GM04504 (cell line): ENCODE data around the gene ENOX2.
"Not testable (repeated sequence)": the region's sequence is repeated elsewhere in the genome, so short reads cannot be mapped to it uniquely, and the experiment has no call there.

ENCODE experiments used
- DNase-seq: peaks from one replicate; pipeline ENCODE4 v3.0.0-alpha.2; 2012; ENCODE audit warnings: low read depth

The ENOX2 gene

DNA sequence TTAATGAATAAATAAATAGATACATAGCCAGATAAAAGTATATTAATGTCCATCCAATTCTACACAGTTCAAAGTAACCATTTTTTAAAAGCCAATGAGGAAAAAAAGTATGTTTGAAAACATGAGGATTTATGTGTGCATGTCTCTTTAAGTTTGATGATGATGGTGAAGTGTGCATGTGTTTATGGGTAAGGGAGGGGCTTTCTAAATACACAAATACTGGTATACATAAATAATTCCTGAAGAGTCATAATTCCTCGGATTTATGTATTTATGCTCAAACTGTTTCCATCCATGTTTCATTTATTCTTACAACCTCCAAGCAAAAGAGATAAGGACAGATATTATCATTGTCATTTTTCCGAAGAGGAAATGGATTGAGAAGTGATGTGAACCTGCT lies 75.4 kb downstream of the ENOX2 start:
- no peak for DNase-seq

DNA sequence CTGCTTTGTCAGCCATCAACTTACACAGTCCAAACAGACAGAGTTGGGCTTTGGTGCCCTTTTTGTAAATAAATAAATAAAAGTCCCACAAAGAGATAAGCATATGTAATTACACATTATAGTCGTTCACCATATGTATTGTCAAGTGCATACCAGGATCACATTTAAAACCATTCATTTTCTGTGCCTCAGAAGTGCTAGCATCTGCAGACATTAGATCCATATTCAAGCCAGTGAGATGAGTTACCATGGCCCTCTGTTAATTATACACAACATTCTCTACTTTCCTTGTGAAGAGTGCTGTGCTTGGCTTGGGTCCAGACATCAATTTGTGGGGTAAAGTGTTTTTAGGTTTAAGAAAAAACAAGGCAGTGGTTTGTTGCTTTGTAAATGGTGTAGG lies 76.8 kb downstream of the ENOX2 start:
- no peak for DNase-seq

DNA sequence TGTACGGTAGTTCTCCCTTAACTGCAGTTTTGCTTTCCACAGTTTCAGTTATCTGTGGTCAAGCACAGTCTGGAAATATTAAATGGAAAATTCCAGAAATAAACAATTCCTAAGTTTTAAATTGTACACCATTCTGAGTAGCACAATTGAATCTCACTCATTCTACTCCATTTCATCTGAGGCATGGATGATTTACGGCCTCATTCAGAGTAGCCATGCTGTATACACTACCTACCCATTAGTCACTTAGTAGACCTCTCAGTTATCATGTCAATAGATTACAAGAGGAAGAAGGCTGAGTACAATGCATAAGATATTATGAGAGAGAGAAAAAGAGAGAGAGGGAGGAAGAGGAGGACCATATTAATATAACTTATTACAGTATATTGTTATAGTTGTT lies 77.5 kb downstream of the ENOX2 start:
- DNase-seq = no peak

DNA sequence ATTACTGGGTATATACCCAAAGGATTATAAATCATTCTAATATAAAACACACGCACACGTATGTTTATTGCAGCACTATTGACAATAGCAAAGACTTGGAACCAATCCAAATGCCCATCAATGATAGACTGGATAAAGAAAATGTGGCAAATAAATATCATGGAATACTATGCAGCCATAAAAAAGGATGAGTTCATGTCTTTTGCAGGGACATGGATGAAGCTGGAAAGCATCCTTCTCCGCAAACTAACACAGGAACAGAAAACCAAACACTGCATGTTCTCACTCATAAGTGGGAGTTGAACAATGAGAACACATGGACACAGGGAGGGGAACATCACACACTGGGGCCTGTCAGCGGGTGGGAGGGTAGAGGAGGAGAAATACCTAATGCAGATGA lies 83.6 kb downstream of the ENOX2 start:
- not testable (repeated sequence) for DNase-seq

DNA sequence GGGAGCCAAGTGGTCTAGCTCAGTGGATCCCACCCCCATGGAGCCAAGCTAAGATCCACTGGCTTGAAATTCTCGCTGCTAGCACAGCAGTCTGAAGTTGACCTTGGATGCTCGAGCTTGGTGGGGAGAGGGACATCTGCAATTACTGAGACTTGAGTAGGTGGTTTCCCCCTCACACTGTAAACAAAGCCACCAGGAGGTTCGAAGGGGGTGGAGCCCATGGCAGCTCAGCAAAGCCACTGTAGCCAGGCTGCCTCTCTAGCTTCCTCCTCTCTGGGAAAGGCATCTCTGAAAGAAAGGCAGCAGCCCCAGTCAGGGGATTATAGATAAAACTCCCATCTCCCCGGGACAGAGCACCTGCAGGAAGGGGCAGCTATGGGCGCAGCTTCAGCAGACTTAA lies 89.1 kb downstream of the ENOX2 start:
- DNase-seq = not testable (repeated sequence)

DNA sequence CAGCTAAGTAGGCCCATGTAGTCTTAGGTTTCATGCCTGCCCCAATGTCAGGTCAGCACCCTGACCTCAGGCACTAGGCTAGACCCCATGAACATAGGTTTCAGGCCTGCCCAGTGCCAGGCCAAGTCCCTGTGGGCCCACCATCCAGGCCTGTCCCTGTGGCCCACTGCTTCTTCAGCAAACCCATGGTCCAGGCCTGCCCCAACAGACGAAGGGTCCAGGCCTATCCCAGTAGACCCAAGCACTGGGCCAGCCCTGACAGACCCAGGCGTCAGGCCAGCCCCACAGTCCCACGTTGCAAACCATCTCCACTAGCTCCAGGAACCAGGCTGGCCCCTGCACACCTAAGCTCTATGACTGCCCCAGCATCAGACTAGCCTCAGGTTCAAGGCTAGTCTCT lies 92.4 kb downstream of the ENOX2 start:
- no peak for DNase-seq

DNA sequence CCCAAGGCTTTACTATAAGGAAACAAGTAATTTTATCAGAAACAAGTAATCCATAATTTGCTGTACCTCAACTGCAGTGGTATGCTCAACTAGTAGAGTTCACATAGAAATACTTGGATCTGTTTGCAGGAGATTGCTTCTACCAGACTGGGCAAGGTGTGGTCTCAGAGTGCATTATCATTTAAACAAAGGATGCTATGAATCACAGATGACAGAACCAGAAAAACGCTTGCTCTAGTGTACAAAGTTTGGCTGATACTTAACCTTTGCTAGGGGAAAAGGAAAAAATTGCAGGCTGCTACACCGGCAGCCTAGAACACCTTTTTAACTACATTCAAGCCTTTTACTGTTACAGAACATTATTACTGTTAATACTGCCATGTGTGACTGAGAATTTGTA lies 97.1 kb downstream of the ENOX2 start:
- no peak for DNase-seq

DNA sequence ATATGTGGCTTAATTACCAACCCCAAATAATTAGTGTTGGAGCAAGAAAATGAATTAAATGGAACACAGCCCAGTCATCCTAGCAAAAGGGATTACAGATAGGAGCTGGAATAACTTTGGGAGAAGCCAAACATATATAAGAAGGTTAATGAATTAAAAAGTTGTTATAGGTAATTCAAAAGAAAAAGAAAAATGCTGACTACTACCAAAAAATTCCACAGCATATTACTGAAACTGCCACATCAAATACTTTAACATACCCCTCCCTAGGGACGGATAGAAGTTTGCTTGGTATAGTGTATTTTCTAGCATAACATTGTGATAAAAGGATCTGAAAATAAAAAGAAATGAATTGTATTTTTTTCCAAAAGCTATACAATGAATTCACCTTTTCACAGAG lies 99.5 kb downstream of the ENOX2 start:
- no peak for DNase-seq

DNA sequence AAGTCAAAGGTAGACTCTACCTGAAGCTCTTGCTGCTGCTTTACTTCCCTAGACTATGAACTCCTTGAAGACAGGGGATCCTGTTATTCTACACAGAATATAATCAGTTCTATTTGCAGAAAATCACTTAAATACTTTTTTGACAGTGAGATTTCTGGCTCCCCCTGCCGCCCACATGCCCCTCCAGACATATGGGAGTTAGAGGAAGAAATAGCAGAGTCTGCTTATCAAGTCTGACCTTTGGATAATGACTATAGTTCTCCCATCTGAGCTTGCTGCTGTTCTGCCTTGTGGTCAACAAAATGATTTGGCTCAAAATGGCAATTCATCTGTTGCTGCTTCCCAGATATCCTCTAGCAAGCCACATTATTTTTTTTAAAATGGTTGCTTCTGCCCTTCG lies 101.1 kb downstream of the ENOX2 start:
- no peak for DNase-seq

DNA sequence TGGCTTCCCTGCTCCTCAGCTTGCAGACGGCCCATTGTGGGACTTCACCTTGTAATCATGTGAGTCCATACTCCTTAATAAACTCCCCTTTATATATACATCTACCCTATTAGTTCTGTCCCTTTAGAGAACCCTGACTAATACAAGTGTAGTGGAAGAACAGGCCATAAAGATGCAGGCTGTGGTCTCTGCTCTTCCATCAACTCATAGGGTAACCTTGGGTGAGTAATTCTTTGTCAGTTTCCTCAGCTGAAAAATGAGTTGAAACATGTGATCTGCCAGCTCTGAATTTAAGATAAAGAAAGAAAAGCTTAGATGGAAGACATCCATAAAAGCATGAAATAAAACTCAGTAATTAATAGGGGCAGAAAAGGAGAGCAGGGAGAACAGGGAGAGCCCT lies 103.6 kb downstream of the ENOX2 start:
- no peak for DNase-seq

DNA sequence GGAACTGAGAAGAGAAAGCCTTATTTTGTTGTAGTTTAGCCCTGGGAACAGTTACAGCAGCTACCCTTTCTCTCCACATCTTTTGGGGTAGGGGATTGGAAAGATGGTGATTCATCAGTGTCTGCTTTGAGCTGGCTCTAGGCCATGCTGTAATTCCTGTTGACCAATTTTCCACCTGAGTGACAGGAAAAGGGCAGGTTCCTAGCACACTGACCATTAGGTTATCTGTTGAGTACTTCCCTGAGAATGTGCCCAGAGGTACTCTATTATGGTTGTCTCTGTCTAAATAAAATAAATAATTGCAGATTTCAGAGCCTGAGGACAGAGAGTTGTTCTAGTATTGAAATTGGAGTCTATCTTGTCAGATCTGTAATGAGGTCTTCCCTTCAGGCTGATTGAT lies 109.0 kb downstream of the ENOX2 start:
- DNase-seq = no peak

DNA sequence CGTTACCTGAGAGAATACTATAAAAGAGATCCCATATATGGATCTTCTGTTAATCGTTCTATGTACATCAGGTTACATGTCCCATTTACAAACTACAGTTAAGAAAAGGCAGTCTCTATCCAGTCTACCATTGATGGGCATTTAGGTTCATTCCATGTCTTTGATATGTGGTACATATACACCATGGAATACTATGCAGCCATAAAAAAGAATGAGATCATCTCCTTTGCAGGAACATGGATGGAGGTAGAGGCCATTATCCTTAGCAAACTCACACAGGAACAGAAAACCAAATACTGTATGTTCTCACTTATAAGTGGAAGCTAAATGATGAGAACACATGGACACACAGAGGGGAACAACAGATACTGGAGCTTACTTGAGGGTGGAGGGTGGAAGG lies 111.1 kb downstream of the ENOX2 start:
- DNase-seq = not testable (repeated sequence)

DNA sequence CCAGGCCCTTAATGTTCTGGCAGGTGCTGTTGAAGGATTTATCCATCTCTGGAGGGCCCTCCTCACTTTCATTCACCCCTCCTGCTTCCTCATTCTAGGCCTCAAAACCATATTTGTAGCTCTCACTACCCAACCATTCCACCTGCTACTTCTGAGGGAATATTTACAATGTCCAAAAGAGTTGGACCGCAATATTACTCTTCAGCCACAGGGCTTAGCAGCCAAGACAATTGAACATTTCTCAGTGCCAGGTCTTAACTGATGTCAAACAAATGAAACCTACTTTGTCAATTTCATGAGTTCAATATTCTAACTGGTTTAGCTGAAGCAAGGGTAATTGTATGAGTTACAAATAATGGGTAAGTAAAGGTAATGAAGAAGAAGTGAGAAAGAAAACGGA lies 113.2 kb downstream of the ENOX2 start:
- DNase-seq = no peak

DNA sequence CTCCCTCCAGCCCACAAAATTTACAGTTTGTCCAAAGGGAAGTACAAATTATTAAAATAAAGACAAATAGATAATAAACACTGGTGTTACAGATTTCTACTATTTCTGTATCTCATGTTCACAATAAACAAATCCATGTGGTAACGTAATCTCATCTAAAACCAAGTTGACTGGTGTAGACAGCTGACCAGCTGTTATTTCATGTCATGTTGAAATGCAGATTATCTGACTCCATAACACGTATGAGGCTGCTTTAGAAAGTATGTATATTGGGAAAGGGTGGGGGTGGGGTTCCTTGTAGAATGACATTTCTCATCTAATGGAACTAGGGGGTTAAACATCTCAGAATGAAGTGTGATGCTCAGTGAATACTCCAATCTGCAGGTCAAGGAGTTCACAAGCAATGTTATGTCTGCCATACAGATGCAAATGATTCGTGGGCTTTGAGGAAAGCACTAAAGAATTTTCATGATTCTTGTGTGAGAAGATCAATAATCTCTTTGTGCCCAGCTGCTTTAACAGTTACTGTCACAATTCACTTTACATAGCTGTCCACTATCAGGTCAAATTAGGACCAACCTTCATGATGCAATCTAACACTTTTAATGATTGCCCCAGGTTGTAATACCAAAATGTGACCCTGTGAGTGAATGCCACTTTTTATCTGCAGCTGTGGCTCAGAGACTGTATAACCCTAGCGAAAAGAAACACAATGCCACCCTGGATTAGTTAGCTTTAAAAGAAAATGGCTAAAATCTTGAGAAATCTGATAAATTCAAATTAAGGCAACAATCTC lies 114.0 kb downstream of the ENOX2 start:
- no peak for DNase-seq

DNA sequence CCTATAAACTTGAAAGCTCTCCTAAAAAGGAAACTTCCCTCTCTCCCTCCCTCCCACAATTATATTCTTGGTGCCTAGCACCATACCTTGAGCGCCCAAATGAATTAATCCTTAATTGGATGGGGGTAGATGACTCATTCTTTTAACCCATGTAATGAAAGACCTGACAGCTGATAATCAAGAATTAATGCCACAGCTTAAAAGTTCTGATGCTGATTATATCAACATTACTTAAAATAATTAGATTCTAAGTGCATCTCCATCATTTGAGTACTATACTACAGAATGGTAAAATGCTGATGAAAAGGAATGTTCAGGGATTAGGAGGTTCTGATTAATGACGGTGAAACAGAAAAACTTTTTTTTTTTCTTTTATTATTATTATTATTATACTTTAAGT lies 117.0 kb downstream of the ENOX2 start:
- DNase-seq = no peak

DNA sequence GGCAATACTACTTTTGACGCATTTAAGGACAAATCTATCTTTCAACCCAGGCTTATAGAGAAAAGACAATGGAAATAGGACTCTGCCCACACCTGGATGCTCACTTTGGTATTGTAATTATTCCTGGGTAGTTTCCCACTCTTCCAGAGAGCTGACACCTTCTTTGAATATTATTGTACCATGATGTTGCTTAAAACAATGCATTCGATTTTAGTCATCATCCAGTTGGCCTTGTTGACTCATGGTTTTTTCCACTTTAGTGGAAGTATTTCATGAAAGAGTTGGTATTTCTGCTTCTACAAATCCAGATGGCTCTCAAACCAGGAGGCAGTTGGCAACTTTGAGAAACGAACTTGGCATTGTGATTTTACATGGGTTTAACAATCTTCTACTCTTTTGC lies 124.2 kb downstream of the ENOX2 start:
- DNase-seq = no peak

DNA sequence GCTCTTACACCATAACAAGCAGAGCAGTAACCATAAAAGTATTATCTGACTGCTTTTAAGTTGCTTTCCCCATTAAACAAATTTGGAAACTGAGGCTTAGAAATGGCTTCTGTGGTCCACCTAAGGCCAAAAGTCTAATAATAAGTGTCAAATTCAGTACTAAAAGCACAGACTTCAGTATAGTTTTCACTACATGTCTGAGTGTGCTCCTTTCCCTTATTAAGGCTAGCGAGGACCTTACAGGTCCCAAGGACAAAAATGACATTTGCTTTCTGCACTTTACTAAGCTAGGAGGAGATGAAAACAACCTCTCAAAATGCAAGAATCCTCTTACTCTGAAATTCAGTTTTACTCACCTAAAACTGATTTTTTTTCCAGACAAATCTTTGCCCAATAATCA lies 127.2 kb downstream of the ENOX2 start:
- no peak for DNase-seq

DNA sequence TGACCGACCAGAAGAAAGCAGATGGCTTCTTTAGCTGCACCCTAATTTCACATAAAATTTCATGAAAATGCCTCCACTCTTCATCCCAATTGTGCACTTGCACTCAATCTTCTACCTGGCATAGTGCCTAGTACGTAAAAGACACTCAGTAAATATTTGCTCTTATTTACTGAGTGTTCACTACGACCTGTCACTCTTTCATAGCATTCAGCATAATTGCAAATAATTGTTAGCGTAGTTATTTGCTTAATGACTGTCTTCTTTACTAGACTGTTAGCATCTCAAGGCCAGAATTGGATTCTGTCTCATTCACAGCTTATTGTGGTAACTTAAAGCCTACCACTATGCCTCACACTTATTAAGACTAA lies 130.2 kb downstream of the ENOX2 start:
- no peak for DNase-seq

DNA sequence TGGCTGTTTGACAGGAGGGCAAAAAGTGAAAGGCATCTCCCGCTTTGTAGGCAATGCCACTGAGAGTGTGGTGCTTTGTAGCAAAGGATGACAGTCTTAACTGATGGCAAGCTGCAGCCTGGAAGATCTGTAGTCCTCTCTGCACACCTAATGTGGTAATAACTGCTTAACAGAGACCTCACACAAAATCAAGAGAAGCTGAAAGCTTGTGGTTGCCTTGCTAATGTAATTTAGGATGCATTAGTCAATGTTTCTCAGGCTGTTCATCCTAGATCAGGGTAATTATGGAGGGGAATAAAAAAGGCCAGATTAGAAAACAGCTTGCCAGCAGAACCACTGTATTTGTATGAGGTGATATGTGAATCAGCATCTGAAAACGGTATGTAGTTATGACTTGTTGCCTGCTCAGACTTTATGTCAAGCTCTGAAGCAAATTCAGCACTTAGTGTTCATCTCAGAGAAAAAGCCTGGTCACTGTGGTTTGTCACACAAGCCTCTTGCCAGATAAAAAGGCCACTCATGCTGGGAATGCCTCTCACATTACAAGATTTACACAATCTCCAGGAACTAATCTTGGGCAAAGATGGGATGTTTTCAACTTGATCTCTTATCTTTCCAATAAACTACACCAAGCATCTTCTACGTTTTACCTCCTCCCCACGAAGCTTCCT lies 130.8 kb downstream of the ENOX2 start:
- peak; percentile 38 for DNase-seq

DNA sequence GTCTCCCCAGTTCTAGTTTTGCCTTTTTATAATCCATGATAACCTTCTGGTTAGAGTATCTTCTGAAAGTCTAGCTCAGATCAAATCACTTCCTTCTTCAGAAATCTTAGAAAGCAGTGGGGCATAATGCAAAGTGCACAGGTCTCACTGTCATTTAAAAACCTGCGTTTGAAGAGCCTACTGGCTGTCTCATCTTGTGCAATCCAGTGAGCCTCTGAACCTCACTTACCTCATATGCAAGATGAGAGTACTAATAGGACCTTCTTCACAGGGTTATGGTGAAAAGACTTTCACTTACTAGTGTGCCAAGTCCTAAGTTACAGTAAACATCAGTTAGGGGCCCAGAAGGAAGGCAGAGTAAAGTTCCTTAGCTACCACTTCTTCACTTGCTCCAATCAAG lies 131.4 kb downstream of the ENOX2 start:
- no peak for DNase-seq

DNA sequence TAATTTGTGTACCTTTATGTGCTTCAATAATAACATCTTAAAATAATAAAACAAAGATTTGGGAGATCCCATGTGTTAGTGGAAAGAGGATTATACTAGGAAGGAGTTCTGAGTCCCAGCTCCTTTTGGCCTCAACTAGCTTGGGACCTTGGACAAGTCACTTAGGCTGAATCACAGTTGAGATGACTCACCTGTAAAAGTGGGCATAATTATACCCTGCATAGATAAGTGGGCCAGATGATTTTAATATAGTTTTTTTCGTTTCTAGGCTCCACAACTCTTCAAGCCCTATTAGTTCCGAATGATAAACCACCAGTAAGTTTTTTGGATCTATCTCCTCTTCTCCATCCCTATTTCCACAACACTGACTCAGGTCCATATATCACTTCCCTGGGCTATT lies 131.8 kb downstream of the ENOX2 start:
- DNase-seq = no peak

DNA sequence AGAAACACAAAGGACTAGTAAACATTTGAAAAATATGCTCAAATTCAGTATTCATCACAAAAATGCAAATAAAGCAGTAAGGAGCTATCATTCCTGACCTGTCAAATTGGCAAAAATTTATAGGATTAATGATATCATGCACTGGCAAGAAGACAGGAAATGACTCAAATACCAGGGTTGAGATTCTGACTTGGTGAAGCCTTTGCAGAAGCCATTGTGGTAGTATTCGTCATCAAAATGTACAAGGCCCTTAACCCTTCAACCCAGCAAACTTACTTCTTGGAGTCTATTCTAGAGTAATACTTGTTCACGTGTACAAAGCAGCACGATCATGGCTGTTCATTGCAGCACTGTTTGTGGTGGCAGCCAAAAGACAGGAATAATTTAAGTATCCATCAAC lies 132.4 kb downstream of the ENOX2 start:
- DNase-seq = peak; percentile 36

DNA sequence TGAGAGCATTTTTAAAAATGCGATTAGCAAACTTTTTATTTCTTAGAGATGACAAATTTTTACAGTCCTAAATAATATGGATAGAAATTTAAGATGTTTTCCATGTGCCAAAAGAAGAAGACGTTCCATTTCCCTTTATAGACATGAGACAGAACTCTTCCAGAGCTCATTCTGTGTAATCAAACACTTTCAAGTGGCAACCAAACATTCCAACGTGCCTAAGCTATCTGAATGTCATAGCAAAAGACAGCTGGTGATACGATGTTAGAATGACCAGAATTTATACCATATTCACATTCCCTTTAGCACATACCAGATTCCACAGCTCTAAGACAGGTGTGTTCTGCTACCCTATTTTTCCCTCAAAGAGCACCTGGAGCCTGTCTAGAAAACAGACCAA lies 133.2 kb downstream of the ENOX2 start:
- DNase-seq = no peak

DNA sequence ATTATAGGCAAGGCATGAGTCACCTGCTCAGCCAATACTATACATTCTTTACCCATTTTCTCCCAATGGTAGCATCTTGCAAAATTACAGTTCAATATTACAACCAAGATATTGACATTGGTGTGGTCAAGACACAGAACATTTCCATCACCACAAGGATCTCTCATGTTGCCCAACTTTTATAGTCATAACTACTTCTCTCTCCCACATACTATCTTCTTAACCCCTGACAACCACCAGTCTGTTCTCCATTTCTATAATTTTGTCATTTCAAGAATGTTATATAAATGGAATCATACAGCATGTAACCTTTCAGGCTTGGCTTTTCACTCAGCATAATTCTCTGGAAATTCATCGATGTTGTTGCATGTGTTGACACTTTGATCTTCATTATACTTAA lies 144.9 kb downstream of the ENOX2 start:
- DNase-seq = no peak
